Endothelial cell of umbilical vein (primary cell): ENCODE data around the gene ZNF639. TPM values are rescaled to one million over a fixed set of nuclear protein-coding genes. Genes with fewer than 3 reads are reported as not detected.

Experiments used
- BruUV-seq: library from RNA; stranded (reverse); fragments of 400-500 nt; replicated peaks from 2 replicates; lab custom pipeline; 2021; lab: Mats Ljungman, UMichigan
- CTCF ChIA-PET: fragments of 300-600, 350-600 bp; sonication (Branson Sonifier 250); formaldehyde crosslinking; loops from one replicate; lab custom pipeline; 2021; ENCODE audit warnings: antibody characterized with exemption, inconsistent platforms; lab: Charles Lee
- POLR2A ChIA-PET: fragments of 300-600, 350-600 bp; sonication (Branson Sonifier 250); formaldehyde crosslinking; loops from one replicate; lab custom pipeline; 2021; ENCODE audit warnings: antibody characterized with exemption, inconsistent platforms; lab: Charles Lee
- DNase-seq: peaks from one replicate; pipeline ENCODE4 v3.0.0-alpha.2; 2011; ENCODE audit warnings: low read depth, low spot score
- FAIRE-seq: peaks from 2 replicates; lab custom pipeline; 2011; peaks lifted over from hg19 to GRCh38; lab: Jason Lieb, UNC
- H2AFZ ChIP-seq: 2 replicates; pipeline ENCODE4 v1.6.0; 2012; ENCODE audit warnings: low read depth, low read length, control low read depth, inconsistent platforms
- H3K27ac ChIP-seq: 2 replicates; pipeline ENCODE4 v1.5.1; 2011; ENCODE audit warnings: low read depth, mild to moderate bottlenecking, control low read depth, low read length, moderate library complexity; ENCODE audit not compliant: insufficient read depth
- H3K27me3 ChIP-seq, 2 experiments: 2 replicates each; pipeline versions ENCODE4 v1.6.0 to v1.6.1; 2011; ENCODE audit warnings: low read length in 2 of 2, mixed read lengths in 1 of 2; ENCODE audit not compliant: control insufficient read depth in 2 of 2, insufficient read depth in 2 of 2
- H3K36me3 ChIP-seq, 2 experiments: 2 replicates in 1 of 2; 3 replicates in 1 of 2; pipeline ENCODE4 v1.5.1; 2011; ENCODE audit warnings: low read length in 2 of 2, mild to moderate bottlenecking in 1 of 2, moderate library complexity in 1 of 2; ENCODE audit not compliant: control insufficient read depth in 2 of 2, insufficient read depth in 2 of 2; ENCODE audit errors: extremely low read depth in 1 of 2
- H3K4me1 ChIP-seq: 3 replicates; pipeline ENCODE4 v1.5.1; 2011; ENCODE audit warnings: mild to moderate bottlenecking, low read length; ENCODE audit not compliant: control insufficient read depth, insufficient read depth; ENCODE audit errors: extremely low read depth
- H3K4me2 ChIP-seq: 2 replicates; pipeline ENCODE4 v1.6.1; 2011; ENCODE audit warnings: low read length, control low read depth, mixed read lengths; ENCODE audit not compliant: insufficient read depth
- H3K4me3 ChIP-seq, 3 experiments: fragments of 200-600 bp in 1 of 3; sonication (generic), shearing (Covaris generic) in 1 of 3; replicated peaks in 1 of 3; 2 replicates each; pipeline ENCODE4 v1.5.1; 2011 to 2016; ENCODE audit warnings: control low read depth in 3 of 3, low read length in 3 of 3, mild to moderate bottlenecking in 2 of 3, inconsistent platforms in 1 of 3, low read depth in 1 of 3, moderate library complexity in 1 of 3; ENCODE audit not compliant: insufficient read depth in 1 of 3
- H3K79me2 ChIP-seq: 2 replicates; pipeline ENCODE4 v1.6.0; 2012; ENCODE audit warnings: low read length, inconsistent platforms; ENCODE audit not compliant: control insufficient read depth, insufficient read depth
- H3K9ac ChIP-seq: replicated peaks from 2 replicates; pipeline ENCODE3; 2011; ENCODE audit warnings: low read length, control low read depth; ENCODE audit not compliant: insufficient read depth; ENCODE audit errors: extremely low read depth
- H3K9me1 ChIP-seq: replicated peaks from 3 replicates; pipeline ENCODE4 v1.6.0; 2011; ENCODE audit warnings: mild to moderate bottlenecking, low read length; ENCODE audit not compliant: control insufficient read depth, insufficient read depth; ENCODE audit errors: extremely low read depth
- H3K9me3 ChIP-seq: replicated peaks from 2 replicates; pipeline ENCODE4 v1.5.1; 2012; ENCODE audit warnings: low read length, inconsistent platforms; ENCODE audit not compliant: control insufficient read depth, insufficient read depth
- H4K20me1 ChIP-seq: replicated peaks from 2 replicates; pipeline ENCODE3; 2011; ENCODE audit warnings: mild to moderate bottlenecking, low read length; ENCODE audit not compliant: control insufficient read depth, insufficient read depth; ENCODE audit errors: extremely low read depth
- EZH2 ChIP-seq: IDR thresholded peaks from 2 replicates; pipeline ENCODE4 v1.6.1; 2012; ENCODE audit warnings: borderline replicate concordance, low read depth, mild to moderate bottlenecking, moderate library complexity, low read length, inconsistent platforms; ENCODE audit not compliant: severe bottlenecking
- FOS ChIP-seq: IDR thresholded peaks from 2 replicates; pipeline ENCODE4 v1.6.1; 2011; ENCODE audit warnings: mild to moderate bottlenecking, low read length, moderate library complexity, borderline replicate concordance; ENCODE audit not compliant: insufficient read depth
- GATA2 ChIP-seq: IDR thresholded peaks from 2 replicates; pipeline ENCODE4 v1.7.0; 2011; ENCODE audit warnings: low read depth, mild to moderate bottlenecking, moderate library complexity, mixed read lengths, low read length; ENCODE audit not compliant: insufficient read length, insufficient read depth
- JUN ChIP-seq: IDR thresholded peaks from 2 replicates; pipeline ENCODE4 v1.6.1; 2011; ENCODE audit warnings: borderline replicate concordance, low read depth; ENCODE audit not compliant: insufficient read length, insufficient read depth
- MYC ChIP-seq: IDR thresholded peaks from one replicate; pipeline ENCODE4 v1.6.1; 2011; ENCODE audit warnings: mild to moderate bottlenecking, low read depth, low read length
- POLR2A ChIP-seq: IDR thresholded peaks from 2 replicates; pipeline ENCODE4 v1.6.1; 2012; ENCODE audit warnings: low read depth, mild to moderate bottlenecking, control low read depth, low read length
- POLR2AphosphoS5 ChIP-seq: IDR thresholded peaks from 2 replicates; pipeline ENCODE4 v1.6.1; 2012; ENCODE audit warnings: low read depth, mild to moderate bottlenecking, control low read depth, low read length, moderate library complexity; ENCODE audit not compliant: insufficient read depth
- dilution Hi-C: fragments of 300-500 bp; cut with MboI; formaldehyde crosslinking; loops from one replicate; pipeline ENCODE4 v1.15.0; 2019; ENCODE audit warnings: low sequenced_read_pairs; ENCODE audit not compliant: extremely low pct_ligation_motif_present
- intact Hi-C: fragments of 100-400 bp; cut with micrococcal nuclease; formaldehyde crosslinking; loops from one replicate; pipeline ENCODE4 v1.10.0; 2022
- polyA plus RNA-seq, 4 experiments: library from polyadenylated mRNA; depleted of rRNA in 3 of 4; stranded (reverse) in 3 of 4; unstranded in 1 of 4; fragments of >200 nt; gene quantifications; 2 replicates each; pipeline versions ENCODE4 v1.2.1 to v1.2.3, GENCODE V29; 2011 to 2012; ENCODE audit warnings: missing spikeins in 1 of 4
- total RNA-seq: library from RNA; stranded (reverse); gene quantifications from 2 replicates; pipeline ENCODE4 v1.2.3, GENCODE V29; 2021
- TF ChIP-seq, protein P1 (sequence below): IDR thresholded peaks from 2 replicates; pipeline ENCODE4 v1.6.1; 2011; ENCODE audit not compliant: insufficient read depth, insufficient read length
- TF ChIP-seq, protein P2 (sequence below), 2 donors: IDR thresholded peaks; 1 replicate in 1 of 2; 2 replicates in 1 of 2; pipeline ENCODE4 v1.5.1; 2011; ENCODE audit warnings: low read length in 2 of 2, mild to moderate bottlenecking in 2 of 2, moderate library complexity in 2 of 2, control low read depth in 1 of 2, inconsistent platforms in 1 of 2, low read depth in 1 of 2; ENCODE audit not compliant: insufficient read depth in 1 of 2; ENCODE audit errors: extremely low read depth in 1 of 2

The ZNF639 gene
- total and polyA plus RNA-seq, 2 donors (not counting 3 experiments of a cell fraction or from before 2014, with no cell fraction given): 8.0 to 30.5 TPM

DNA sequence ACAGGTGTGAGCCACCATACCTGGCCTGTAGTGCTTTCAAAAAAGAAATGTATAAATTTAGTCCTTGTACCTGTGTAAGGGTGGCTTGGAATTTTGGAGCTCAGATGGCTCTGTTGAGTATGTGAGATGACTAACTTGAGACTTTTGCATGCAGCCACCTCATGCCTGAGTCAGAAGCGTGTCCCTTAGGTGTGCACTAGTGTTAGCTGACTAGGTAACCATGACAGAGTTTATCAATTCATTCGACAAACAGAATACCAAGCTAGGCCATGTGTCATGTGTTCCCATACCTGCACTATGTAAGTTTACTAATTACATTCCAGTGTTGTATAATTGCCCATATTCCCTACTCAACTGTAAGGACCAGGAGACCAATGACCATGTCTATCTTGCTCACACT lies 4.0 kb upstream of the ZNF639 start:
- TF ChIP-seq, protein P1, sequence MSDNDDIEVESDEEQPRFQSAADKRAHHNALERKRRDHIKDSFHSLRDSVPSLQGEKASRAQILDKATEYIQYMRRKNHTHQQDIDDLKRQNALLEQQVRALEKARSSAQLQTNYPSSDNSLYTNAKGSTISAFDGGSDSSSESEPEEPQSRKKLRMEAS: no peak
- TF ChIP-seq MYC (no peak), JUN (no peak), EZH2 (no peak), POLR2AphosphoS5 (no peak), FOS (no peak), POLR2A (no peak), GATA2 (no peak)
- TF ChIP-seq, protein P2, sequence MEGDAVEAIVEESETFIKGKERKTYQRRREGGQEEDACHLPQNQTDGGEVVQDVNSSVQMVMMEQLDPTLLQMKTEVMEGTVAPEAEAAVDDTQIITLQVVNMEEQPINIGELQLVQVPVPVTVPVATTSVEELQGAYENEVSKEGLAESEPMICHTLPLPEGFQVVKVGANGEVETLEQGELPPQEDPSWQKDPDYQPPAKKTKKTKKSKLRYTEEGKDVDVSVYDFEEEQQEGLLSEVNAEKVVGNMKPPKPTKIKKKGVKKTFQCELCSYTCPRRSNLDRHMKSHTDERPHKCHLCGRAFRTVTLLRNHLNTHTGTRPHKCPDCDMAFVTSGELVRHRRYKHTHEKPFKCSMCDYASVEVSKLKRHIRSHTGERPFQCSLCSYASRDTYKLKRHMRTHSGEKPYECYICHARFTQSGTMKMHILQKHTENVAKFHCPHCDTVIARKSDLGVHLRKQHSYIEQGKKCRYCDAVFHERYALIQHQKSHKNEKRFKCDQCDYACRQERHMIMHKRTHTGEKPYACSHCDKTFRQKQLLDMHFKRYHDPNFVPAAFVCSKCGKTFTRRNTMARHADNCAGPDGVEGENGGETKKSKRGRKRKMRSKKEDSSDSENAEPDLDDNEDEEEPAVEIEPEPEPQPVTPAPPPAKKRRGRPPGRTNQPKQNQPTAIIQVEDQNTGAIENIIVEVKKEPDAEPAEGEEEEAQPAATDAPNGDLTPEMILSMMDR (IDR thresholded peaks at IDR 0.05; ENCODE audit: extremely low read depth in 1 of 2, insufficient read depth in 1 of 2, low read depth in 1 of 2, low read length in 2 of 2): no peak
- no TSS peak for BruUV-seq
- Histone ChIP-seq H3K4me1 (peaks cover 12% of the 10 kb centered on the region), H3K4me2 (no peak overlapping the region), H3K9me3 (no peaks in the 10 kb centered on the region), H3K36me3 (no peaks in the 10 kb centered on the region), H3K9ac (no peak overlapping the region), H2AFZ (no peak overlapping the region), H4K20me1 (no peaks in the 10 kb centered on the region), H3K27me3 (no peaks in the 10 kb centered on the region), H3K79me2 (peaks cover 6% of the 10 kb centered on the region), H3K9me1 (no peaks in the 10 kb centered on the region), H3K4me3 (no peak overlapping the region), H3K27ac (no peak overlapping the region)
- POLR2A ChIA-PET: no interaction called here
- FAIRE-seq: no peak
- CTCF ChIA-PET: interaction anchor here (0.6 to 3.7 kb wide), 4 partner anchors 39 to 304 kb away, joined by 3 to 60 read pairs (median 5); partner anchors contain the start of gene PIK3CA
- dilution Hi-C loops: no loop called here
- intact Hi-C loops: no loop called here
- no peak for DNase-seq
